Urinary bladder (tissue), 4 donors: ENCODE results near the gene TACC3. TPM values are rescaled to one million over a fixed set of nuclear protein-coding genes. Genes with fewer than 3 reads are reported as not detected.

Source experiments
- DNase-seq: peaks from one replicate; pipeline ENCODE4 v3.0.0-alpha.2; 2015; ENCODE audit errors: extremely low spot score
- H3K27ac ChIP-seq: one replicate; pipeline ENCODE4 v1.5.1; 2013; ENCODE audit warnings: low read depth, mild to moderate bottlenecking, moderate library complexity
- H3K36me3 ChIP-seq: one replicate; pipeline ENCODE4 v1.6.1; 2013; ENCODE audit warnings: mild to moderate bottlenecking, moderate library complexity; ENCODE audit not compliant: insufficient read depth
- H3K4me1 ChIP-seq: one replicate; pipeline ENCODE4 v1.6.1; 2013; ENCODE audit warnings: mild to moderate bottlenecking, moderate library complexity; ENCODE audit not compliant: insufficient read depth
- H3K4me3 ChIP-seq: one replicate; pipeline ENCODE4 v1.5.1; 2013; ENCODE audit warnings: low read depth, low read length
- WGBS: extraction: QIAGEN DNeasy Blood & Tissue Kit; methylation state at CpG from one replicate; pipeline ENCODE4 v1.1.7; 2013; 5-methylcytosine and 5-hydroxymethylcytosine counted together
- polyA plus RNA-seq: library from polyadenylated mRNA; stranded (reverse); fragments of 200-250 nt; gene quantifications from one replicate; pipeline ENCODE4 v1.2.3, GENCODE V29; 2013
- small RNA-seq: library from RNA; depleted of rRNA; stranded (forward); fragments of <200 nt; gene quantifications from one replicate; pipeline ENCODE3, GENCODE V24; 2014
- total RNA-seq: library from RNA; depleted of rRNA; stranded (reverse); fragments of >200 nt; gene quantifications from one replicate; pipeline ENCODE4 v1.2.3, GENCODE V29; 2014
- donor health status: healthy with polysubstance abuse.
- donor health status: healthy.

TACC3 gene
- total and polyA plus RNA-seq, 2 donors, result 5.5 to 8.9 TPM

DNA sequence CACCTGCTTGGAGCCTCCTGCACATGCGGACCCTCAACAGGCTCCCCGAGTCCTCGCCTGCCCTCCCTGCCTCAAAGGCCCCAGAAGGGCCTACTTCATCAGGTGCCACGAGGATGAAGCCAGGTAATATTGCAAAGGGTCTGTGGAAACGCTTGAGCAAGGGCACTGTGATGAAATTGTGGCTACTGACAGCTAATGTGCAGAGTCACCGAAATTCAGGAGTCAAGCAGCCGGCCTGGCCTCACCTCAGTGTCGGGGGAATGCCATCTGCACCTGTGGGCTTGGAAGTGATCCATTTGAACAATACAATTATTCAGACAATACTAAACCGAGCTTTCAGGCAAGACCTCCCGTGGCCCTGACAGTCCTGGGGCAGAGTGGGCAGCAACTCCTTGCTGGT is 68.7 kb downstream of the TACC3 start:
- Histone ChIP-seq H3K27ac (no peak overlapping the region), H3K4me3 (no peak overlapping the region), H3K4me1 (no peaks in the 10 kb centered on the region), H3K36me3 (no peaks in the 10 kb centered on the region)
- no peak for DNase-seq
- WGBS, result 88% methylated on average over 10 of the region's 10 CpGs

DNA sequence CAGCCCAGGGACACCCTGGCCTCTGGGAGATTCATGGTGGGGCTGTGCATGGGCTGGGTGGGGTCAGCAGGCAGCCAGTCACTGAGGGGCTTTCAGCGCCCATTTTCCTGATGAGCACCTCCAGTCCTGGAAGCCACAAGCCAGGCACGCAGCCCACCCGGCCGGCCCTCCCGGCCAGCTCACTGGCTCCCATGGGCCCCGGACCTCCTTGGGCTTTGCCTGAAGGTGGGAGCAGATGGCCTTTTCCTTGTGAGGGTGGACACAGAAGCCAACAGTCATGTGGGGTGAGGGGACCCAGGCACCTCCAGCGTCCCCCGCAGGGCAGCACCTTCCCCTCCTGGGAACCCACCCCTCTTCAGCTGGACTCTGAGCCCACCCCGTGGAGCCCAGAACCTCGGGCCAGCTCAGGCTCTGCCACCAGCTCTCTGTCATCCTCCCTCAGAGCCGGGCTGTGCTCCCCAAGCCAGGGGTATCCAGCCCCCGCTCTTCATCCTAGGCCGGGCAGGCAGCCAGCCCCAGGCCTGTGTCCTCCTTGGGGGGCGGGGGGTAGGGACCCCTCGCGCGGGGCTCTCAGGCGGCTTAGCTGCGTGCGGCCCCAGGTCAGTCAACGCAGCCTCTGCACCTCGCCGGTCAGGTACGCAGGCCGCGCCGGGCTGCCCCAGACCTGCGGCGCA is 71.0 kb downstream of the TACC3 start:
- no peaks in the 10 kb centered on the region for H3K36me3 ChIP-seq
- H3K4me1 ChIP-seq, result no peaks in the 10 kb centered on the region
- H3K4me3 ChIP-seq, result no peak overlapping the region
- H3K27ac ChIP-seq, result no peak overlapping the region
- WGBS, result 52% methylated on average over 29 of the region's 29 CpGs
- no peak for DNase-seq

GRCh38 chr4:1792832-1793495 is 71.6 kb downstream of the TACC3 start, which contains the start of gene FGFR3:
Gene FGFR3 (plus strand): TSS chr4:1793293. CDS start chr4:1793935, 642 bp downstream.
- Histone ChIP-seq H3K4me1 (no peaks in the 10 kb centered on the region), H3K36me3 (no peaks in the 10 kb centered on the region), H3K4me3 (peak within 1 kb of the TSS; percentile 81), H3K27ac (peak within 1 kb of the TSS; percentile 59)
- WGBS, result 2% methylated on average over 95 of the region's 95 CpGs
- DNase-seq, result no peak

GRCh38 chr4:1793496-1793840 is 72.1 kb downstream of the TACC3 start:
- DNase-seq, result no peak
- no peak overlapping the region for H3K27ac ChIP-seq

DNA sequence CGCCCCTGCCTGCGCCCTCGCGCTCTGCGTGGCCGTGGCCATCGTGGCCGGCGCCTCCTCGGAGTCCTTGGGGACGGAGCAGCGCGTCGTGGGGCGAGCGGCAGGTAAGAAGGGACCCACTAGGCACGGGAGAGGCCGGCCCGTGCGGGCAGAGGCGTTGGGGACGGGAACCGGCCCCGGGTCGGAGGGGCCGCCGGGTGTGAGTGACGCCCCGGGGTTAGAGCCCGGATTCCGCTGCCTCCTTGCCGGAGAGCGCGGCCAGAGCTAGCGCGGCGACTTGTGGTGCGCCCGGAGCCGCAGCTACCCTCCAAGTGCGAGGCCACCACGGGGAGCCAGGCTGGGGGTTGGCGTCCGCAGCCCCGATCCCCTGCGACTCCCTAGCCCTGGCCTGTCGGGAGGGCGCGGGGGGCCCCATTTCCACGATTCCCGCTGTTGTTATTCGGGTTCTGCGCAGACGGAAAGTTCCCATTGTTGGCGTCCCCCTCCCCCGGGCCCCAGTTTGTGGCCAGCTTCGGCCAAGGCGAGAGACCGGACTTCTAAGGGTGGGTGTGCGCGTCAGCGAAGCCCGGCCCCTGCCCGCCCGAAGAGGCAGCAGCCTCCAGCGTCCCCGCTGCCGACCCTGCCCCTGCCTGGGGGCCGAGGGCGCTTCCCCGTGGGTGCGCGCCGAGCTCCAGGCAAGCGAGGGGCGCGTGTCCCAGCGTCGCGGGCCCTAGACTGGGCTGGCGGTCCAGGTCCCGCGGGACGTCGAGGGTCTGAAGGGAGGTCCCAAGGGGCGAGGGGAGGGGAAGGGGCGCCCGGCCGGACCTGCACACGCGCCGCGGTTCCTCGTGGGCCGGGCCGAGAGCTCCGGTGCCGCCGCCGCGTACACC is 72.9 kb downstream of the TACC3 start:
- Histone ChIP-seq H3K27ac (peak overlapping the region; percentile 59), H3K36me3 (no peaks in the 10 kb centered on the region), H3K4me1 (no peaks in the 10 kb centered on the region), H3K4me3 (peak overlapping the region; percentile 81)
- WGBS, result under 1% methylated on average over 101 of the region's 101 CpGs
- DNase-seq, result no peak

More at GRCh38 chr4:1793496-1793840, 72.1 kb downstream of the TACC3 start:
- Histone ChIP-seq H3K4me3 (peak overlapping the region; percentile 81), H3K36me3 (no peaks in the 10 kb centered on the region), H3K4me1 (no peaks in the 10 kb centered on the region)
- WGBS, result under 1% methylated on average over 44 of the region's 44 CpGs

Small RNA genes within 50 kb of the gene (small RNA-seq; reads per million reads assigned to genes)
- not detected for gene RF00019

Other genes with a start within 250 kb of the TACC3 start
- 0.63 TPM for gene FAM53A, start 37.2 kb upstream of the TACC3 start, total RNA-seq
- gene FAM53A, start 37.2 kb upstream of the TACC3 start, polyA plus RNA-seq, result 2.9 TPM
- 32.3 TPM for gene SLBP, start 9.2 kb upstream of the TACC3 start, total RNA-seq
- gene SLBP, start 9.2 kb upstream of the TACC3 start, polyA plus RNA-seq, result 41.0 TPM
- gene TMEM129, start 198 bp upstream of the TACC3 start, total RNA-seq, result 18.5 TPM
- 64.8 TPM for gene TMEM129, start 198 bp upstream of the TACC3 start, polyA plus RNA-seq
- 26.5 TPM for gene FGFR3, start 71.8 kb downstream of the TACC3 start, total RNA-seq
- 12.3 TPM for gene FGFR3, start 71.8 kb downstream of the TACC3 start, polyA plus RNA-seq
- 19.0 TPM for gene LETM1, start 134.6 kb downstream of the TACC3 start, total RNA-seq
- 15.6 TPM for gene LETM1, start 134.6 kb downstream of the TACC3 start, polyA plus RNA-seq
- gene NSD2, start 149.9 kb downstream of the TACC3 start, total RNA-seq, result 60.5 TPM
- gene NSD2, start 149.9 kb downstream of the TACC3 start, polyA plus RNA-seq, result 13.8 TPM